ENCODE data around the gene TRAPPC11. TPM values are rescaled to one million over a fixed set of nuclear protein-coding genes. Genes with fewer than 3 reads are reported as not detected.

The TRAPPC11 gene
- polyA plus RNA-seq, 1 donor from 2014 or later: 78.1 TPM

DNA sequence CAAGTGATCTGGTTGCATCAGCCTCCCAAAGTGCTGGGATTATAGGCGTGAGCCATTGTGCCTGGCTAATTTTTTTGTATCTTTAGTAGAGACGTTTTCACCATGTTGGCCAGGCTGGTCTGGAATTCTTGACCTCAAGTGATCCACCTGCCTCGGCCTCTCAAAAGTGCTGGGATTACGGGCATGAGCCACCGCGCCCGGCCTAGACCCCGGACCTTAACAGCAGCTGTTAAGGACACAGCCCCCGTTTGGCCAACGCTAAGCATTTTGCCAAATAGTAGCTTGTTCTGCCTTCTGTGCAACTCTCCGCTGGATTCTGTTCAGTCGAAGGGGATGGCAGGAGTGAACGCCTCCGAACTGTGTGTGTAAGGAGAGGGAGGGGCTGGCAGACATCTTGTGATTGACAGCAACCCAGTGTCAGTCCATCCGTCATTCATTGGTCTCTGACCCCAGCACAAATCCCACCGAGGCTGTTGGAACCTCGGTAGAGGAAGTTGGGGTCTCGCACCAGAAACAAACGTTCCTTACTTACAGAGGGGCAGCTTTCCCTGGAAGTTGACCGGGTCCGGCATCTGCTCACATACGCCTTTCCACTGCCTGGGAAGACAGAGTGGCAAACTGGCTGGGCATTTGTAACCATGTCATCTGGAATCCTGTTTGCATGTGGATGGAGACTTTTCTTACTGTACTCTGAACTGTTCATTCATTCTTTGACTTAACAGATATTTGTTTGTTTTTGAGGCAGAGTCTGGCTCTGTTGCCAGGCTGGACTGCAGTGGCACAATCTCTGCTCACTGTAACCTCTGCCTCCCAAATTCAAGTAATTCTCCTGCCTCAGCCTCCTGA is 69.4 kb downstream of the TRAPPC11 start:
- no peaks in the 10 kb centered on the region for H3K9me3 ChIP-seq (ENCODE audit: low read length)
- H2AFZ ChIP-seq (ENCODE audit: low read depth, low read length): no peak overlapping the region
- H3K27ac ChIP-seq (ENCODE audit: low read length): no peak overlapping the region
- H3K27me3 ChIP-seq (ENCODE audit: insufficient read depth, low read depth, low read length): peaks cover 4% of the 10 kb centered on the region
- H4K20me1 ChIP-seq (ENCODE audit: insufficient read depth): no peaks in the 10 kb centered on the region
- H3K79me2 ChIP-seq (replicated peaks; ENCODE audit: insufficient read depth, low read length): no peaks in the 10 kb centered on the region
- no peaks in the 10 kb centered on the region for H3K36me3 ChIP-seq (ENCODE audit: insufficient read depth, low read length)
- no peak overlapping the region for H3K9ac ChIP-seq (ENCODE audit: low read length)
- no peaks in the 10 kb centered on the region for H3F3A ChIP-seq (ENCODE audit: insufficient read depth, low read length, poor library complexity, severe bottlenecking)
- no peak for TF ChIP-seq EZH2 (IDR thresholded peaks at IDR 0.05; ENCODE audit: borderline replicate concordance, insufficient read depth, low read length, poor library complexity, severe bottlenecking)
- no peak for TF ChIP-seq POLR2AphosphoS5 (IDR thresholded peaks at IDR 0.05)
- TF ChIP-seq MXI1 (conservative IDR thresholded peaks at IDR 0.05; ENCODE audit: poor library complexity, severe bottlenecking): no peak
- TF ChIP-seq TAF1 (IDR thresholded peaks at IDR 0.05; ENCODE audit: low read depth): no peak
- TF ChIP-seq, protein P1, sequence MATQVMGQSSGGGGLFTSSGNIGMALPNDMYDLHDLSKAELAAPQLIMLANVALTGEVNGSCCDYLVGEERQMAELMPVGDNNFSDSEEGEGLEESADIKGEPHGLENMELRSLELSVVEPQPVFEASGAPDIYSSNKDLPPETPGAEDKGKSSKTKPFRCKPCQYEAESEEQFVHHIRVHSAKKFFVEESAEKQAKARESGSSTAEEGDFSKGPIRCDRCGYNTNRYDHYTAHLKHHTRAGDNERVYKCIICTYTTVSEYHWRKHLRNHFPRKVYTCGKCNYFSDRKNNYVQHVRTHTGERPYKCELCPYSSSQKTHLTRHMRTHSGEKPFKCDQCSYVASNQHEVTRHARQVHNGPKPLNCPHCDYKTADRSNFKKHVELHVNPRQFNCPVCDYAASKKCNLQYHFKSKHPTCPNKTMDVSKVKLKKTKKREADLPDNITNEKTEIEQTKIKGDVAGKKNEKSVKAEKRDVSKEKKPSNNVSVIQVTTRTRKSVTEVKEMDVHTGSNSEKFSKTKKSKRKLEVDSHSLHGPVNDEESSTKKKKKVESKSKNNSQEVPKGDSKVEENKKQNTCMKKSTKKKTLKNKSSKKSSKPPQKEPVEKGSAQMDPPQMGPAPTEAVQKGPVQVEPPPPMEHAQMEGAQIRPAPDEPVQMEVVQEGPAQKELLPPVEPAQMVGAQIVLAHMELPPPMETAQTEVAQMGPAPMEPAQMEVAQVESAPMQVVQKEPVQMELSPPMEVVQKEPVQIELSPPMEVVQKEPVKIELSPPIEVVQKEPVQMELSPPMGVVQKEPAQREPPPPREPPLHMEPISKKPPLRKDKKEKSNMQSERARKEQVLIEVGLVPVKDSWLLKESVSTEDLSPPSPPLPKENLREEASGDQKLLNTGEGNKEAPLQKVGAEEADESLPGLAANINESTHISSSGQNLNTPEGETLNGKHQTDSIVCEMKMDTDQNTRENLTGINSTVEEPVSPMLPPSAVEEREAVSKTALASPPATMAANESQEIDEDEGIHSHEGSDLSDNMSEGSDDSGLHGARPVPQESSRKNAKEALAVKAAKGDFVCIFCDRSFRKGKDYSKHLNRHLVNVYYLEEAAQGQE (IDR thresholded peaks at IDR 0.05; ENCODE audit: borderline replicate concordance): no peak
- no peak for TF ChIP-seq SMC3 (conservative IDR thresholded peaks at IDR 0.05; ENCODE audit: poor library complexity)
- TF ChIP-seq RAD21 (conservative IDR thresholded peaks at IDR 0.05): no peak
- no peak for TF ChIP-seq EP300 (conservative IDR thresholded peaks at IDR 0.05; ENCODE audit: poor library complexity, severe bottlenecking)
- TF ChIP-seq, protein P2, sequence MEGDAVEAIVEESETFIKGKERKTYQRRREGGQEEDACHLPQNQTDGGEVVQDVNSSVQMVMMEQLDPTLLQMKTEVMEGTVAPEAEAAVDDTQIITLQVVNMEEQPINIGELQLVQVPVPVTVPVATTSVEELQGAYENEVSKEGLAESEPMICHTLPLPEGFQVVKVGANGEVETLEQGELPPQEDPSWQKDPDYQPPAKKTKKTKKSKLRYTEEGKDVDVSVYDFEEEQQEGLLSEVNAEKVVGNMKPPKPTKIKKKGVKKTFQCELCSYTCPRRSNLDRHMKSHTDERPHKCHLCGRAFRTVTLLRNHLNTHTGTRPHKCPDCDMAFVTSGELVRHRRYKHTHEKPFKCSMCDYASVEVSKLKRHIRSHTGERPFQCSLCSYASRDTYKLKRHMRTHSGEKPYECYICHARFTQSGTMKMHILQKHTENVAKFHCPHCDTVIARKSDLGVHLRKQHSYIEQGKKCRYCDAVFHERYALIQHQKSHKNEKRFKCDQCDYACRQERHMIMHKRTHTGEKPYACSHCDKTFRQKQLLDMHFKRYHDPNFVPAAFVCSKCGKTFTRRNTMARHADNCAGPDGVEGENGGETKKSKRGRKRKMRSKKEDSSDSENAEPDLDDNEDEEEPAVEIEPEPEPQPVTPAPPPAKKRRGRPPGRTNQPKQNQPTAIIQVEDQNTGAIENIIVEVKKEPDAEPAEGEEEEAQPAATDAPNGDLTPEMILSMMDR (IDR thresholded peaks at IDR 0.05; ENCODE audit: poor library complexity, severe bottlenecking): no peak
- no peak overlapping the region for H3K4me3 ChIP-seq (ENCODE audit: low read length)
- H3K4me2 ChIP-seq (ENCODE audit: low read length): no peak overlapping the region
- H3K9me2 ChIP-seq (ENCODE audit: insufficient read depth, low read length): no peaks in the 10 kb centered on the region

DNA sequence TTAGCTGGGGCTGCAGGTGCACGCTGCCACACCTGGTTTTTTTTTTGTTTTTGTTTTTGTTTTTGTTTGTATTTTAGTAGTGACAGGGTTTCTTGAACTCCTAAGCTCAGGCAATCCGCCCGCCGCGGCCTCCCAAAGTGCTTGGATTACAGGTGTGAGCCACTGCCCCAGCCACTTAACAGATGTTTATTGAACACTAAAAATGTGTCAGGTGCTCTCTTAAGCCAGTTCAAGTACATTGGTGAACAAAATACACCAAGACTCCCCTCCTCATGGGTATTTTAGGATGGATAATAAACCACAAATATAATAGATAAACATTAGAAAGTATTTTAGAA is 69.9 kb downstream of the TRAPPC11 start:
- Histone ChIP-seq H3K9me2 (ENCODE audit: insufficient read depth, low read length) (no peaks in the 10 kb centered on the region), H3K27ac (ENCODE audit: low read length) (no peak overlapping the region), H3F3A (ENCODE audit: insufficient read depth, low read length, poor library complexity, severe bottlenecking) (no peaks in the 10 kb centered on the region), H3K9ac (ENCODE audit: low read length) (no peak overlapping the region), H3K9me3 (ENCODE audit: low read length) (no peaks in the 10 kb centered on the region), H4K20me1 (ENCODE audit: insufficient read depth) (no peaks in the 10 kb centered on the region), H3K36me3 (ENCODE audit: insufficient read depth, low read length) (no peaks in the 10 kb centered on the region), H3K79me2 (replicated peaks; ENCODE audit: insufficient read depth, low read length) (no peaks in the 10 kb centered on the region), H3K4me2 (ENCODE audit: low read length) (no peak overlapping the region), H3K27me3 (ENCODE audit: insufficient read depth, low read depth, low read length) (no peaks in the 10 kb centered on the region), H2AFZ (ENCODE audit: low read depth, low read length) (no peak overlapping the region), H3K4me3 (ENCODE audit: low read length) (no peak overlapping the region)
- no peak for TF ChIP-seq RAD21 (conservative IDR thresholded peaks at IDR 0.05)
- TF ChIP-seq SMC3 (conservative IDR thresholded peaks at IDR 0.05; ENCODE audit: poor library complexity): no peak
- TF ChIP-seq TAF1 (IDR thresholded peaks at IDR 0.05; ENCODE audit: low read depth): no peak
- no peak for TF ChIP-seq MXI1 (conservative IDR thresholded peaks at IDR 0.05; ENCODE audit: poor library complexity, severe bottlenecking)
- TF ChIP-seq, protein P2 (IDR thresholded peaks at IDR 0.05; ENCODE audit: poor library complexity, severe bottlenecking): no peak
